GM12878 (cell line): Measurements from ENCODE around the gene PPARA. TPM values are rescaled to one million over a fixed set of nuclear protein-coding genes. Genes with fewer than 3 reads are reported as not detected.

Source experiments
- ATAC-seq: fragments of 200-7000 bp; cut with Tn5 transposase; 3 replicates; pipeline ENCODE4 v1.9.1; 2020; ENCODE audit warnings: mild to moderate bottlenecking, moderate library complexity
- BruUV-seq: library from RNA; stranded (reverse); fragments of 400-500 nt; replicated peaks from 2 replicates; lab custom pipeline; 2021; lab: Mats Ljungman, UMichigan
- CTCF ChIA-PET: fragments of 300-600 bp; sonication (Branson Sonifier 250); formaldehyde crosslinking; extraction: SDS; loops from one replicate; lab custom pipeline; 2021; ENCODE audit warnings: inconsistent platforms; lab: Yijun Ruan, JAX
- POLR2A ChIA-PET: fragments of 350-600 bp; formaldehyde crosslinking; extraction: SDS; loops from one replicate; lab custom pipeline; 2021; ENCODE audit warnings: inconsistent platforms; lab: Charles Lee
- RAD21 ChIA-PET: fragments of 300-600 bp; sonication (Branson Sonifier 250); formaldehyde crosslinking; loops from one replicate; lab custom pipeline; 2023; ENCODE audit warnings: antibody characterized with exemption; ENCODE audit not compliant: unreplicated experiment; lab: Charles Lee
- SMC1A ChIA-PET: fragments of 300-600 bp; sonication (Branson Sonifier 250); formaldehyde crosslinking; loops from one replicate; lab custom pipeline; 2023; ENCODE audit not compliant: unreplicated experiment, uncharacterized antibody; lab: Charles Lee
- DNase-seq: peaks from one replicate; pipeline ENCODE4 v3.0.0-alpha.2; 2011; ENCODE audit warnings: low read depth, low spot score
- FAIRE-seq: peaks from 3 replicates; lab custom pipeline; 2011; peaks lifted over from hg19 to GRCh38; lab: Jason Lieb, UNC
- H2AFZ ChIP-seq: 2 replicates; pipeline ENCODE4 v1.6.0; 2011; ENCODE audit warnings: low read depth, low read length, control low read depth; ENCODE audit not compliant: control insufficient read depth
- H3K27ac ChIP-seq: 2 replicates; pipeline ENCODE4 v1.5.1; 2011; ENCODE audit warnings: control low read depth; ENCODE audit not compliant: control insufficient read depth, insufficient read depth
- H3K27me3 ChIP-seq, 2 experiments: replicated peaks in 1 of 2; 2 replicates each; pipeline versions ENCODE4 v1.6.0 to v1.6.1; 2011; ENCODE audit warnings: low read length in 1 of 2; ENCODE audit not compliant: control insufficient read depth in 2 of 2, insufficient read depth in 2 of 2
- H3K36me3 ChIP-seq, 2 experiments: 2 replicates each; pipeline ENCODE4 v1.5.1; 2011; ENCODE audit warnings: low read length in 1 of 2; ENCODE audit not compliant: control insufficient read depth in 2 of 2, insufficient read depth in 2 of 2
- H3K4me1 ChIP-seq: 2 replicates; pipeline ENCODE4 v1.6.1; 2011; ENCODE audit warnings: mild to moderate bottlenecking, low read length, moderate library complexity, mixed read lengths; ENCODE audit not compliant: control insufficient read depth, insufficient read depth
- H3K4me2 ChIP-seq: 2 replicates; pipeline ENCODE4 v1.6.0; 2011; ENCODE audit warnings: control low read depth; ENCODE audit not compliant: control insufficient read depth, insufficient read depth
- H3K4me3 ChIP-seq: fragments of 200-600 bp; sonication (generic); 2 replicates; pipeline ENCODE4 v1.5.1; 2016
- H3K79me2 ChIP-seq: 2 replicates; pipeline ENCODE4 v1.6.0; 2011; ENCODE audit warnings: low read length; ENCODE audit not compliant: control insufficient read depth, insufficient read depth
- H3K9ac ChIP-seq: 2 replicates; pipeline ENCODE4 v1.8.0; 2011; ENCODE audit warnings: low read length, control low read depth, mixed read lengths; ENCODE audit not compliant: control insufficient read depth, insufficient read depth
- H3K9me3 ChIP-seq: replicated peaks from 3 replicates; pipeline ENCODE4 v1.5.1; 2011; ENCODE audit warnings: mild to moderate bottlenecking, low read length; ENCODE audit not compliant: control insufficient read depth, insufficient read depth
- H4K20me1 ChIP-seq: 2 replicates; pipeline ENCODE4 v1.6.0; 2011; ENCODE audit not compliant: control insufficient read depth, insufficient read depth
- BACH1 ChIP-seq: fragments of 450-650 bp; IDR thresholded peaks from 2 replicates; pipeline ENCODE4 v1.6.1; 2017; ENCODE audit warnings: mild to moderate bottlenecking, borderline replicate concordance
- BCL11A ChIP-seq: IDR thresholded peaks from 2 replicates; pipeline ENCODE4 v1.6.1; 2011; ENCODE audit warnings: low read depth, low read length
- BHLHE40 ChIP-seq, 2 experiments: fragments of 450-650 bp in 1 of 2; IDR thresholded peaks; 2 replicates each; pipeline ENCODE4 v1.6.1; 2011 to 2017; ENCODE audit warnings: low read depth in 2 of 2, borderline replicate concordance in 1 of 2, improper control_type of control experiment in 1 of 2, low read length in 1 of 2, mild to moderate bottlenecking in 1 of 2
- LARP7 ChIP-seq: fragments of 450-650 bp; IDR thresholded peaks from 2 replicates; pipeline ENCODE4 v1.6.1; 2017; ENCODE audit warnings: mild to moderate bottlenecking
- POLR2A ChIP-seq: IDR thresholded peaks from 2 replicates; pipeline ENCODE4 v1.6.1; 2011; ENCODE audit warnings: low read depth, mild to moderate bottlenecking, low read length
- POU2F2 ChIP-seq: IDR thresholded peaks from 3 replicates; pipeline ENCODE4 v1.6.1; 2011; ENCODE audit warnings: low read depth, mild to moderate bottlenecking, low read length, borderline replicate concordance
- RBBP5 ChIP-seq: fragments of 200-600 bp; sonication (generic); conservative IDR thresholded peaks from 2 replicates; pipeline ENCODE4 v1.6.1; 2016
- RUNX3 ChIP-seq: IDR thresholded peaks from 2 replicates; pipeline ENCODE4 v1.6.1; 2012; ENCODE audit warnings: low read length, inconsistent platforms
- TAF1 ChIP-seq: IDR thresholded peaks from 2 replicates; pipeline ENCODE4 v1.6.1; 2011; ENCODE audit warnings: mild to moderate bottlenecking, low read depth, low read length, borderline replicate concordance
- WGBS: methylation state at CpG from one replicate; pipeline ENCODE4 v1.1.6; 2016; ENCODE audit warnings: low lambda C conversion rate; ENCODE audit not compliant: insufficient replicate concordance, insufficient coverage; ENCODE audit errors: missing lambda C conversion rate; 5-methylcytosine and 5-hydroxymethylcytosine counted together
- in situ Hi-C: fragments of 300-500 bp; cut with MboI; formaldehyde crosslinking; loops from 9 replicates; pipeline ENCODE4 v1.14.3; 2018; ENCODE audit warnings: mixed read lengths
- intact Hi-C: fragments of 100-400 bp; cut with micrococcal nuclease; formaldehyde crosslinking; loops from one replicate; pipeline ENCODE4 v1.14.2; 2022; ENCODE audit not compliant: unreplicated experiment
- polyA plus RNA-seq, 11 experiments: library from polyadenylated mRNA; depleted of rRNA in 4 of 11; unstranded in 6 of 11; stranded (reverse) in 5 of 11; fragments of >200 nt; fragmentation: Nextera tagmentation in 4 of 11; fragmentation: Illumina TruSeq in 1 of 11; extraction: Ambion mirVana in 4 of 11; extraction: Trizol in 1 of 11; gene quantifications; 1 replicate in 1 of 11; 2 replicates in 10 of 11; pipeline versions ENCODE4 v1.2.1 to v1.2.3, GENCODE V29; 2011 to 2016; ENCODE audit warnings: inconsistent platforms in 2 of 11, missing spikeins in 2 of 11, low read depth in 1 of 11
- total RNA-seq, 4 experiments: library from RNA; depleted of rRNA in 3 of 4; stranded (reverse); fragments of >200 nt in 3 of 4; fragmentation: Illumina TruSeq in 1 of 4; extraction: Trizol in 1 of 4; gene quantifications; 2 replicates each; pipeline versions ENCODE4 v1.2.1 to v1.2.3, GENCODE V29; 2013 to 2021
- TF ChIP-seq, protein P1 (sequence below): IDR thresholded peaks from 2 replicates; pipeline ENCODE4 v1.6.1; 2012; ENCODE audit warnings: low read depth, low read length, improper control_type of control experiment
- TF ChIP-seq, protein P2 (sequence below): IDR thresholded peaks from 2 replicates; pipeline ENCODE4 v1.6.1; 2011; ENCODE audit warnings: low read depth, mild to moderate bottlenecking, low read length, moderate library complexity, borderline replicate concordance; ENCODE audit errors: extremely low read depth
- TF ChIP-seq, protein P3 (sequence below): IDR thresholded peaks from 2 replicates; pipeline ENCODE4 v1.6.1; 2012; ENCODE audit warnings: low read depth, low read length, improper control_type of control experiment

PPARA gene
- total and polyA plus RNA-seq, 10 of the 15 experiments (the other 5 are each of a cell fraction or from before 2014, with no cell fraction given): 0.72 to 10.4 (median 4.6) TPM

DNA sequence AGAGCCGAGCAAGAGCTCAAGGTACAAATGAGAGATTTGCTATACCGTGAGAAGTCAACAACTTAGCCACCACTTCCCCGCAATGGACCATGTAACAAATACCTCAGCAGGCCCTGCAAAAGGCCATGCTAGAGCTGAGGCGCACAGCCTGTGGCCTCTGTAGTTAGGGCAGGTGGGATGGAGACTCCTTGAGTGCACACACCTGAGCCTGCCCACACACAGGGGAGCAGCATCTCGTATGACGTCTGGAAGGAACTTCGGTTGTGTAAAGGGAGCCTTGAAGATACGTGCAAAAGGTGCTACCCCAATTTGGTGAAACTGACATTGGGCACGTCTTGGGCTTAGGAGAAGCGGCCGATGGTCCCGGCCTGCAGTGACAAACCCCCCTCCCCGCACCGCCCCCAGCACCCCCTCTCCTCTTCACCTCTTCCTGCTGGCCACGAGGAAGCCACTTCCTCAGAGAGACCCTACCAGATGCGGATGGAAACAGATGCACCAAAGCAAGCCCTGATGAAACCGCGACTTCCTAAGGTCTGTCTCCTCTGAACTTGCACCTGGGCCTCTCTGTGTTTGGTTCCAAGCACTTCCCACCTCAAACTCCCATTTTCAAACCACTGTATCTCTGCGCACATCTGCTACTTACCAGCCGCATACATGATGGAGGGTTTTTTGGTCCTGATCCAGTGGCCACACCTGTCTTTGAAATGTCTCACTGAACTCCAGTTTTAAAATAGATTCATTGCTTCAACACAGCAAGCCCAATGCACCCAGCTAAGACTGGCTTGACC, 89.1 kb downstream of the PPARA start:
- peaks cover 6% of the 10 kb centered on the region for H3K4me1 ChIP-seq
- FAIRE-seq (peak; percentile 69), DNase-seq (no peak), ATAC-seq (no peak)
- no peaks in the 10 kb centered on the region for H3K9me3 ChIP-seq
- WGBS: 85% methylated on average over 18 of the region's 20 CpGs
- H3K4me3 ChIP-seq: no peak overlapping the region
- no peaks in the 10 kb centered on the region for H4K20me1 ChIP-seq
- no peak overlapping the region for H3K9ac ChIP-seq
- ChIA-PET POLR2A (interaction anchor here (0.5 kb wide), 1 partner anchor 47 kb away, joined by 3 read pairs; no protein-coding TSS in a partner anchor), RAD21 (no interaction called here), CTCF (no interaction called here), SMC1A (no interaction called here)
- H3K36me3 ChIP-seq: no peaks in the 10 kb centered on the region
- BruUV-seq: no TSS peak
- no peak overlapping the region for H2AFZ ChIP-seq
- H3K79me2 ChIP-seq: no peaks in the 10 kb centered on the region
- in situ Hi-C loops: no loop called here
- TF ChIP-seq RBBP5 (no peak), BACH1 (no peak), LARP7 (no peak), RUNX3 (peak; percentile 46; the same call in 1 of the 2 replicates), BCL11A (no peak)
- TF ChIP-seq, protein P1, sequence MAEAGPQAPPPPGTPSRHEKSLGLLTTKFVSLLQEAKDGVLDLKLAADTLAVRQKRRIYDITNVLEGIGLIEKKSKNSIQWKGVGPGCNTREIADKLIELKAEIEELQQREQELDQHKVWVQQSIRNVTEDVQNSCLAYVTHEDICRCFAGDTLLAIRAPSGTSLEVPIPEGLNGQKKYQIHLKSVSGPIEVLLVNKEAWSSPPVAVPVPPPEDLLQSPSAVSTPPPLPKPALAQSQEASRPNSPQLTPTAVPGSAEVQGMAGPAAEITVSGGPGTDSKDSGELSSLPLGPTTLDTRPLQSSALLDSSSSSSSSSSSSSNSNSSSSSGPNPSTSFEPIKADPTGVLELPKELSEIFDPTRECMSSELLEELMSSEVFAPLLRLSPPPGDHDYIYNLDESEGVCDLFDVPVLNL: no peak
- H3K27ac ChIP-seq: no peak overlapping the region
- no peaks in the 10 kb centered on the region for H3K27me3 ChIP-seq
- intact Hi-C loops: no loop called here
- H3K4me2 ChIP-seq: no peak overlapping the region

DNA sequence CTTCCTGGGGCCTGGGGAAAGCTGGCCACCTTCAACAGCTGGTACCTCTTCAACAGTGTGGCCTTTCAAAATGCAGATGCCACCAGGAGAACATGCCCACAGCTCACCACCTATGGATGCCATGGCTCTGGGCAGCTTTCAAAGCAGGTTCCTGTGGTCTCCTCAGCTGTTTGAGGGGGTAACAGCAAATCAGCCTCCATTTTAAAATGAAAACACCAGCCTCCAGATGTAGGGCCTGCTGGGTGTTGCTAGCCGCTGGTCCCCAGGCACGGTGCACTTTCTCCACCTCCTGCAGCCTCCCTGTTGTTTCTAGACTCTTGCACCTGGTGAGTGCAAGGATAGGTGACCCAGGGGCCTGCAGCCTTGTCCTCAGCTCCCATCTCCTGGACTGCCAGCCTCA, 89.7 kb downstream of the PPARA start:
- no peak overlapping the region for H3K27ac ChIP-seq
- H4K20me1 ChIP-seq: no peaks in the 10 kb centered on the region
- intact Hi-C loops (no loop called here), in situ Hi-C loops (no loop called here)
- no peaks in the 10 kb centered on the region for H3K36me3 ChIP-seq
- ChIA-PET POLR2A (interaction anchor here (0.5 kb wide), 1 partner anchor 47 kb away, joined by 3 read pairs; no protein-coding TSS in a partner anchor), RAD21 (no interaction called here), SMC1A (no interaction called here), CTCF (no interaction called here)
- H3K27me3 ChIP-seq: no peaks in the 10 kb centered on the region
- no peak overlapping the region for H3K4me2 ChIP-seq
- DNase-seq (no peak), FAIRE-seq (no peak), ATAC-seq (no peak)
- no peaks in the 10 kb centered on the region for H3K9me3 ChIP-seq
- H3K79me2 ChIP-seq: no peaks in the 10 kb centered on the region
- no peak overlapping the region for H3K4me3 ChIP-seq
- peaks cover 6% of the 10 kb centered on the region for H3K4me1 ChIP-seq
- H2AFZ ChIP-seq: no peak overlapping the region
- no peak overlapping the region for H3K9ac ChIP-seq
- no TSS peak for BruUV-seq
- WGBS: 72% methylated on average over 2 of the region's 2 CpGs
- TF ChIP-seq POLR2A (no peak), BHLHE40 (IDR thresholded peaks at IDR 0.05; ENCODE audit: borderline replicate concordance in 1 of 2, low read depth in 2 of 2, low read length in 1 of 2) (no peak), POU2F2 (no peak), TAF1 (no peak)
- TF ChIP-seq, protein P2, sequence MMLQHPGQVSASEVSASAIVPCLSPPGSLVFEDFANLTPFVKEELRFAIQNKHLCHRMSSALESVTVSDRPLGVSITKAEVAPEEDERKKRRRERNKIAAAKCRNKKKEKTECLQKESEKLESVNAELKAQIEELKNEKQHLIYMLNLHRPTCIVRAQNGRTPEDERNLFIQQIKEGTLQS: no peak
- TF ChIP-seq, protein P1: no peak
- TF ChIP-seq, protein P3, sequence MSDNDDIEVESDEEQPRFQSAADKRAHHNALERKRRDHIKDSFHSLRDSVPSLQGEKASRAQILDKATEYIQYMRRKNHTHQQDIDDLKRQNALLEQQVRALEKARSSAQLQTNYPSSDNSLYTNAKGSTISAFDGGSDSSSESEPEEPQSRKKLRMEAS: no peak
